ENCODE measurements around the gene ZNF30.

Gene ZNF30

DNA sequence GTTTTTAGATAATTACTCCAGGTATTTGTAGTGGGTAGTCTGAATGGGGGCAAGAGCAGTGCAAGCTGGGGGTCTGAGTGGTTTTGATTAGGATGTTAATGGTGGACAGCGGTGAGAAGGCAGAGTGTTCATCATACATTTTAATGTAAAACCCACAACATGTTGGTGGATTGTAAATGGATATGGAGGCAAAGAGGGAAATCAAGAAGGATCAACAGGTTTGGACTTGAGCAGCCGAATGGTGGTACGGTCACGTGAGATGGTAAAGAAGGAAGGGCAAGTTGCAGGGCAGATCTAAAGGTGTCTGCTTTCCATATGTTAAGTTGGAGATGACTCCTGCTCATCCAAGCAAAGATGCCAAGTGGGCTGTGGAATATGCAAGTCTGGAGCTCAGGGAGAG is 9.5 kb downstream of the ZNF30 start:
- no peak overlapping the region for H3K4me3 ChIP-seq (ENCODE audit: low read depth, low read length)
- TF ChIP-seq CTCF (conservative IDR thresholded peaks at IDR 0.05; ENCODE audit: low read depth, low read length): no peak
- no peak for DNase-seq (ENCODE audit: low read depth)

DNA sequence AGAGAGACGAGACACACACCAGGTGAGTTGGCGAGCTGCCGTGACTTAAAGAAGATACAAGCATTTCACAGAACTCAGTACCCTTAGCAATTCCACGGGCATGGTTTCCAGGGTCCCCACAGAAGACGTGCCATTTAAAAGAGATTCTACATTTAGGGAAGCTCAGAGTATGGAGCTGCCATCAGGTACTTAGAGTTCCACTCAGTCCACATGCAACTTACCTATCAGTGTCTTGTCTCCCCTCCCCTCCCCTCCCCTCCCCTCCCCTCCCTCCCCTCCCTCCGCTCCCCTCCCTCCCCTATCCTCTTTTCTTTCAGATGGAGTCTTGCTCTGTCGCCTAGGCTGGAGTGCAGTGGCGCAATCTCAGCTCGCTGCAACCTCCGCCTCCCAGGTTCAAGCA is 12.2 kb downstream of the ZNF30 start:
- no peak overlapping the region for H3K4me3 ChIP-seq (ENCODE audit: low read depth, low read length)
- no peak for DNase-seq (ENCODE audit: low read depth)
- no peak for TF ChIP-seq CTCF (conservative IDR thresholded peaks at IDR 0.05; ENCODE audit: low read depth, low read length)

GRCh38 chr19:34943861-34944573 is 17.3 kb downstream of the ZNF30 start:
- DNase-seq (ENCODE audit: low read depth): no peak
- TF ChIP-seq CTCF (conservative IDR thresholded peaks at IDR 0.05; ENCODE audit: low read depth, low read length): no peak
- H3K4me3 ChIP-seq (ENCODE audit: low read depth, low read length): no peak overlapping the region

DNA sequence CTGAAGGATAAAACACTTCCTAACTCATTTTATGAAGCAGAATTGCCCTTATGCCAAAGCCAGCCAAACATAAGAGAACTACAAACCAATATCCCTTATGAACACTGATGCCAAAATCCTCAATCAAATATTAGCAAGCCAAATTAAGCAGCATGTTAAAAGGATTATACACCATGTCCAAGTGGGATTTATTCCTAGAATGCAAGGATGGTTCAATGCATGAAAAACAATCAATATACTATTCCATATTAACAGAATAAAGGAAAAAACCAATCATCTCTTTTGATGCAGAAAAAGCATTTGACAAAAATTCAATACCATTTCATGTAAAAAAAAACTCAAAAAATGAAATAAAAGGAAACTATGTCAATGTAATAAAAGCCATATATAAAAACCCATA is 26.4 kb downstream of the ZNF30 start:
- H3K4me3 ChIP-seq (ENCODE audit: low read depth, low read length): no peak overlapping the region
- DNase-seq (ENCODE audit: low read depth): no peak
- no peak for TF ChIP-seq CTCF (conservative IDR thresholded peaks at IDR 0.05; ENCODE audit: low read depth, low read length)

DNA sequence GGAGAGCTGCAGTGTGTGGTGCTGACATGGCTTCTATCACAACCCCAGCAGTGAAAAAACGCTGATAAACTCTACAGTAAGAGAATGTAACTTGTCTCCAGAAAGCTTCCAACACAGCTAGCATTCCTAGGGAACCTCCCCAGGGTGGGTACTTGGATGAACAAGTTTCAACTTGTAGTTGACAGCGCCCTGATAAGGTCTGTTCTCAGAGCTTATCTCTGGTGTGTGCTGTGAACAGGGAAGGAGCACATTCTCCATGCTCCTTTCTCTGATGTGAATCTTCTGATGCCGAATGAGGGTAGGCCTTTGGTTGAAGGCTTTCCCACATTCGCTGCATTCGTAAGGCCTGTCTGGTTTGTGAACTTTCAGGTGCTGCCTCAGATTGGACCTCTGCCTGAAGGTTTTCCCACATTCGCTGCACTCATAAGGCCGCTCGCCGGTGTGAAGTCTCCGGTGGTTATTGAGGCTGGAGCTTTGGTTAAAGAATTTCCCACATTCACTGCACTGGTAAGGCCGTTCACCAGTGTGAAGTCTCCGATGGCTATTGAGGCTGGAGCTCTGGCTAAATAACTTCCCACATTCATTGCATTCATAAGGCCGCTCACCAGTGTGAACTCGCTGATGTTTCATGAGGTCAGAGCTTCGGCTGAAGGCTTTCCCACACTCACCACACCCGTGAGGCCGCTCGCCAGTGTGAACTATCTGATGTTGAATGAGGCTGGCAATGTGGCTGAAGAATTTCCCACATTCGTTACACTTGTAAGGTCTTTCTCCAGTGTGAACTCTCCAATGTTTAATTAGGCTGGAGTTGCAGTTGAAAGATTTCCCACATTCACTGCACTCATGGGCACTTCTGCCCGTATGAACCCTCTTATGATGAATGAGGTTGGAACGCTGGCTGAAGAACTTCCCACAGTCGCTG is 31.4 kb downstream of the ZNF30 start:
- no peak overlapping the region for H3K4me3 ChIP-seq (ENCODE audit: low read depth, low read length)

DNA sequence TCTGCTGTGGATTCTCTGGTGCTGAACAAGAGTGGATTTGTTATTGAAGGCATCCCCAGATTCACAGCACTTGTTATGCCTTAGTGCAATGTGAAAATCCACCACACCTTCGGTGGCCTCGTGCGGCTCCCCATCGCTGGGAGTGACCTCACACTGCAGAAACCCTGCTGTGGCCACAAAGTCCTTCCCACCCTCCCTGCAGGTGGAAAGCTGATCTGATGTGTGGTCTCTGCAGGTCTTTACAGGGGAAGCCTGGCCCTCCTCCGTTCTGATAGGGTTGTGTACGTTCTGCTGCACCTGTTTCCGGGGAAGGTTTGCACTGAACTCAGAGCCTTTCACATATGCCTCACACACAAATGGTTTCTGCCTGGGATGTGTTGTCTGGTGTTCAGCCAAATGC is 32.3 kb downstream of the ZNF30 start:
- H3K4me3 ChIP-seq (ENCODE audit: low read depth, low read length): no peak overlapping the region
- no peak for TF ChIP-seq CTCF (conservative IDR thresholded peaks at IDR 0.05; ENCODE audit: low read depth, low read length)
- no peak for DNase-seq (ENCODE audit: low read depth)

More for the DNA sequence above, 31.4 kb downstream of the ZNF30 start:
- no peak for DNase-seq (ENCODE audit: low read depth)
- no peak for TF ChIP-seq CTCF (conservative IDR thresholded peaks at IDR 0.05; ENCODE audit: low read depth, low read length)

Data from choroid plexus epithelial cell (primary cell).